K562 (cell line): ENCODE data around the gene KCNK7. TPM values are rescaled to one million over a fixed set of nuclear protein-coding genes. Genes with fewer than 3 reads are reported as not detected.

ENCODE experiments used
- ATAC-seq: fragments of 200-7000 bp; cut with Tn5 transposase; 3 replicates; pipeline ENCODE4 v1.9.1; 2020; ENCODE audit warnings: moderate library complexity
- BruUV-seq: library from RNA; stranded (reverse); fragments of 400-500 nt; replicated peaks from 2 replicates; lab custom pipeline; 2021; lab: Mats Ljungman, UMichigan
- CTCF ChIA-PET: fragments of 300-600 bp; formaldehyde crosslinking; extraction: SDS; loops from one replicate; lab custom pipeline; 2021; ENCODE audit warnings: low intra/inter-chr PET ratio; lab: Yijun Ruan, JAX
- POLR2A ChIA-PET: fragments of 300-600, 350-650 bp; sonication (Branson Sonifier 250); formaldehyde crosslinking; extraction: SDS; loops from one replicate; lab custom pipeline; 2021; ENCODE audit warnings: antibody characterized with exemption, inconsistent platforms; lab: Yijun Ruan, JAX
- DNase-seq, 4 experiments: peaks; one replicate each; pipeline versions ENCODE4 v3.0.0 to v3.0.0-alpha.2; 2011 to 2018; ENCODE audit warnings: low spot score in 3 of 4, mixed read lengths in 3 of 4; ENCODE audit errors: extremely low read depth in 1 of 4
- FAIRE-seq: peaks from 2 replicates; lab custom pipeline; 2011; peaks lifted over from hg19 to GRCh38; lab: Jason Lieb, UNC
- H2AFZ ChIP-seq: 2 replicates; pipeline ENCODE4 v1.6.0; 2011; ENCODE audit warnings: low read depth, low read length, control low read depth, inconsistent platforms
- H3K27ac ChIP-seq: fragments of 200-600 bp; 3 replicates; pipeline ENCODE4 v1.8.0; 2011; ENCODE audit warnings: low read depth, mild to moderate bottlenecking, control low read depth, inconsistent platforms, low read length, moderate library complexity, mixed read lengths; ENCODE audit errors: extremely low read depth
- H3K27me3 ChIP-seq, 2 experiments: fragments of 300-600 bp in 1 of 2; 2 replicates in 1 of 2; 3 replicates in 1 of 2; pipeline versions ENCODE4 v1.6.0 to v1.8.0; 2011; ENCODE audit warnings: inconsistent platforms in 2 of 2, low read length in 2 of 2, mild to moderate bottlenecking in 1 of 2, mixed read lengths in 1 of 2, moderate library complexity in 1 of 2; ENCODE audit not compliant: control insufficient read depth in 2 of 2, insufficient read depth in 2 of 2
- H3K36me3 ChIP-seq: fragments of 300-600 bp; 3 replicates; pipeline ENCODE4 v1.8.0; 2011; ENCODE audit warnings: mild to moderate bottlenecking, low read length, inconsistent platforms; ENCODE audit not compliant: control insufficient read depth, insufficient read depth
- H3K4me1 ChIP-seq, 2 experiments: fragments of 200-600 bp in 1 of 2; replicated peaks in 1 of 2; 2 replicates in 1 of 2; 3 replicates in 1 of 2; pipeline versions ENCODE4 v1.5.1 to v1.8.0; 2011; ENCODE audit warnings: inconsistent platforms in 2 of 2, low read length in 2 of 2, mild to moderate bottlenecking in 1 of 2, mixed read lengths in 1 of 2, moderate library complexity in 1 of 2; ENCODE audit not compliant: control insufficient read depth in 2 of 2, insufficient read depth in 2 of 2
- H3K4me2 ChIP-seq: 2 replicates; pipeline ENCODE4 v1.6.1; 2011; ENCODE audit warnings: low read length, control low read depth, inconsistent platforms, mixed read lengths; ENCODE audit not compliant: insufficient read depth
- H3K4me3 ChIP-seq: fragments of 200-600 bp; sonication (generic), shearing (Covaris generic); 2 replicates; pipeline ENCODE4 v1.5.1; 2016; ENCODE audit warnings: control low read depth, inconsistent platforms
- H3K79me2 ChIP-seq: fragments of 200-600 bp; 3 replicates; pipeline ENCODE4 v1.8.0; 2011; ENCODE audit warnings: low read length, inconsistent platforms; ENCODE audit not compliant: control insufficient read depth, insufficient read depth
- H3K9ac ChIP-seq, 2 experiments: 2 replicates each; pipeline versions ENCODE4 v1.6.0 to v1.6.1; 2011; ENCODE audit warnings: low read depth in 2 of 2, low read length in 2 of 2, control low read depth in 1 of 2, inconsistent platforms in 1 of 2, mild to moderate bottlenecking in 1 of 2, mixed read lengths in 1 of 2; ENCODE audit not compliant: insufficient read depth in 1 of 2
- H3K9me1 ChIP-seq: one replicate; pipeline ENCODE4 v1.6.0; 2011; ENCODE audit warnings: inconsistent platforms, mild to moderate bottlenecking, low read length, moderate library complexity; ENCODE audit not compliant: control insufficient read depth, insufficient read depth
- H3K9me3 ChIP-seq: replicated peaks from 2 replicates; pipeline ENCODE4 v1.5.1; 2011; ENCODE audit warnings: low read depth, low read length, inconsistent platforms; ENCODE audit not compliant: control insufficient read depth, insufficient read depth
- H4K20me1 ChIP-seq: replicated peaks from 2 replicates; pipeline ENCODE4 v1.6.1; 2011; ENCODE audit warnings: low read length, inconsistent platforms, mixed read lengths; ENCODE audit not compliant: control insufficient read depth, insufficient read depth
- ARID4B ChIP-seq: sonication (generic); formaldehyde crosslinking; IDR thresholded peaks from 2 replicates; pipeline ENCODE4 v1.8.0; 2022; ENCODE audit warnings: mild to moderate bottlenecking, missing genetic modification reagents
- CUX1 ChIP-seq: fragments of 200-800 bp; sonication (Bioruptor generic); IDR thresholded peaks from 2 replicates; pipeline ENCODE4 v1.6.1; 2016; ENCODE audit warnings: missing genetic modification characterization, missing compliant biosample characterization
- MAX ChIP-seq: sonication (generic); formaldehyde crosslinking; IDR thresholded peaks from 2 replicates; pipeline ENCODE4 v1.9.0; 2022; ENCODE audit warnings: mild to moderate bottlenecking, missing genetic modification reagents
- TBL1XR1 ChIP-seq, 2 experiments: IDR thresholded peaks; 2 replicates each; pipeline ENCODE4 v1.6.1; 2012; ENCODE audit warnings: improper control_type of control experiment in 2 of 2, low read length in 2 of 2, mild to moderate bottlenecking in 1 of 2
- ZBED1 ChIP-seq: IDR thresholded peaks from 2 replicates; pipeline ENCODE4 v1.6.1; 2014
- ZNF224 ChIP-seq: sonication (generic); formaldehyde crosslinking; IDR thresholded peaks from 2 replicates; pipeline ENCODE4 v1.8.0; 2022; ENCODE audit warnings: mild to moderate bottlenecking, missing genetic modification reagents
- WGBS: fragments of 100-300 bp; shearing (Covaris generic); methylation state at CpG from one replicate; pipeline ENCODE4 v1.1.6; 2016; ENCODE audit warnings: low coverage, mixed read lengths; ENCODE audit not compliant: insufficient coverage; ENCODE audit errors: missing lambda C conversion rate; 5-methylcytosine and 5-hydroxymethylcytosine counted together
- in situ Hi-C: fragments of 300-500 bp; cut with MboI; formaldehyde crosslinking; loops from 4 replicates; pipeline ENCODE4 v1.15.0; 2018; ENCODE audit warnings: inconsistent platforms, mixed read lengths
- intact Hi-C: fragments of 100-400 bp; cut with micrococcal nuclease; formaldehyde crosslinking; loops from 2 replicates; pipeline ENCODE4 v1.14.2; 2022
- polyA plus RNA-seq, 8 experiments: library from polyadenylated mRNA; depleted of rRNA in 4 of 8; stranded (reverse) in 5 of 8; unstranded in 3 of 8; fragments of >200 nt; fragmentation: Nextera tagmentation in 2 of 8; fragmentation: Illumina TruSeq in 1 of 8; extraction: Ambion mirVana in 2 of 8; extraction: Trizol in 1 of 8; gene quantifications; 2 replicates each; pipeline versions ENCODE4 v1.2.1 to v1.2.3, GENCODE V29; 2011 to 2014; ENCODE audit warnings: inconsistent platforms in 1 of 8, missing spikeins in 1 of 8
- total RNA-seq, 7 experiments: library from RNA; depleted of rRNA in 6 of 7; stranded (reverse); fragments of >200 nt in 6 of 7; fragmentation: Illumina TruSeq in 2 of 7; extraction: Trizol in 2 of 7; gene quantifications; 2 replicates each; pipeline versions ENCODE4 v1.2.1 to v1.2.3, GENCODE V29; 2011 to 2021; ENCODE audit warnings: low replicate concordance in 1 of 7

Gene KCNK7
- total and polyA plus RNA-seq, 9 of the 15 experiments (the other 6 are each of a cell fraction or from before 2014, with no cell fraction given) = 0.07 to 0.40 TPM; not detected in 7

GRCh38 chr11:65562020-65562419 lies 33.6 kb downstream of the KCNK7 start (continued):
- TF ChIP-seq CUX1 = no peak
- no peak for TF ChIP-seq TBL1XR1 (IDR thresholded peaks at IDR 0.05; ENCODE audit: low read length in 2 of 2)

- H3K79me2 ChIP-seq = no peaks in the 10 kb centered on the region
- H3K9me3 ChIP-seq = no peaks in the 10 kb centered on the region
- H3K4me3 ChIP-seq = no peak overlapping the region
- FAIRE-seq = peak; percentile 23
- ATAC-seq = no peak
- H3K4me2 ChIP-seq = peak overlapping the region; percentile 9; the same call in 1 of the 2 replicates
- in situ Hi-C loops = no loop called here
- H3K36me3 ChIP-seq = no peaks in the 10 kb centered on the region
- peaks cover 39 to 59% of the 10 kb centered on the region in 2 experiments for H3K4me1 ChIP-seq
- peak overlapping the region in 1 of 2 experiments; percentile 78; a peak in 2 of 4 replicates for H3K9ac ChIP-seq
- H3K27me3 ChIP-seq = no peaks in the 10 kb centered on the region
- intact Hi-C loops = no loop called here
- WGBS = 16% methylated on average over 15 of the region's 15 CpGs
- peak in 1 of 4 experiments; percentile 42 for DNase-seq
- no TSS peak for BruUV-seq
- H3K27ac ChIP-seq = no peak overlapping the region
- ChIA-PET CTCF (no interaction called here), POLR2A (interaction anchor here (0.6 to 3.6 kb wide), 10 partner anchors 11 to 298 kb away, joined by 3 to 22 read pairs (median 4); partner anchors contain the start of genes FAM89B, MALAT1 and ZNRD2)
- H2AFZ ChIP-seq = peak overlapping the region; percentile 75
- no peaks in the 10 kb centered on the region for H3K9me1 ChIP-seq
- no peaks in the 10 kb centered on the region for H4K20me1 ChIP-seq
- TF ChIP-seq ZBED1 (no peak), MAX (CRISPR knock-in tag) (0 out of 2 replicates have a peak, but pooled peaks have one; percentile 33), ARID4B (CRISPR knock-in tag) (peak; percentile 43; the same call in 1 of the 2 replicates), ZNF224 (CRISPR knock-in tag) (no peak)
Observed at GRCh38 chr11:65560555-65561418, 34.8 kb downstream of the KCNK7 start.
